CD4-positive, alpha-beta T cell treated with Interleukin-12 subunit alpha and Interleukin-12 subunit beta, for 1 hour (primary cell): Measurements from ENCODE around the gene CFAP221.
A peak's percentile ranks its signal among the peaks of the same experiment; 100 is the strongest.

Source experiments
- DNase-seq: peaks from one replicate; pipeline ENCODE4 v3.0.0-alpha.2; 2020

Gene CFAP221

DNA sequence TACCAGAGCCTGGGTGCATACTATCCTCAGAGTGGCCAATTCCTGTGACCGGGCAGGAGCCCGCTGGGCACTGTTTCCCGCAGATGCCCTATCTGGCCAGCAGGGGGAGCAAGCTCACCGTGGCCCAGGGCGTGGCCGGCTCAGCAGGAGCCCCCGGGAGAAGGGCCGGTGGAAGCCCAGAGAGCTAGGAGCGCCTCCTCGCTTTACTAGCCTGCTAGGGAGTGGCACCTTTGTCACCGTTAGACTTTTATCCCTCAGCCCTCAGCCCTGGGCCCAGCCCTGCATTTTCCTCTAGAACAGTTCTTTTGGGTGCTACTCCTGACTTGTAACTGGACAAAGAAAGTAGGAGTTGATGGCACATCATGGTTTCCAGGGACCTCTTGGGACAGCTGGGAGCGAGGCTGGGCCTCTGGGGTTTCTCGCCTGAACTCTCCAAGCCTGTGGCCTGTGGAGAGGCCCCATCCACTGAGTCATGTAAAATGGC lies 158.7 kb downstream of the CFAP221 start:
- DNase-seq = peak; percentile 68

- DNase-seq = no peak
Observed at GRCh38 chr2:119703526-119703925, 159.3 kb downstream of the CFAP221 start.

DNA sequence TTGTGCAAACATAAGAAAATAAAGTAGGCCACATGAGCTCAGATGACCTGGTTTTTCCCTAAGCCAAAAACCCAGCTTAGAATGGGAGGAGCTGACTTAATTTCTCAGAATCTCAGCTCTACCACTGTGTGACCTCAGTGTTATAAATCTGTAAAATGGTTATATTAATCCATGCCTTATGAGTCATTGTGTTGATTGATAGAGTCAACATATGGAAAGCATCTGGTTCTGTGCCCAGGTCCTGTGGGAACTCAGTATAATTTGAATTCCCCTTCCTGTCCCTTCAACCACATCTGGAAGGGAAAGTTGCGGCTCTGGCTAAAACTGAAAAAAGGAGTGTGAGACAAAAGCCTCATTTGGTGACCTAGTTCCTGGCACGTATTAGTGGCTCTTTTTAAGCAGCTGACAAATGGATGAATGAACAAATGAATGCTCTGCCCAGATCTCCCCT lies 160.4 kb downstream of the CFAP221 start:
- DNase-seq = peak; percentile 23

DNA sequence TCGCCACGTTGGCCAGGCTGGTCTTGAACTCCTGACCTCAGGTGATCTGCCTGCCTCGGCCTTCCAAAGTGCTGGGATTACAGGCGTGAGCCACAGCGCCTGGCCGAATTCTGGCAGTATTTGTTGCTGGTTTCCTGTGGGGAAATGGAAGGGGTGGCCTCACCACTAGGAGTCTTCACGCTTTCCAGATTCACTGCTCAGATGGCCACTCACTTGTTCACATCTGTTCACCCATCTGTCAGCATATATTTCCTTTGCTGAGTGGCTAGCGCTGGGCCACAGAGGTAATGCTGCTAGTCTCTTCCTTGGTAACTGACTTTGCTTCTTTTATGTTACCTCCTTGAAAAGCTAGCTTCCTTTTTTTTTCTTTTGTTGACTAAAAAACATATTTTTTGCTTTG lies 162.0 kb downstream of the CFAP221 start:
- DNase-seq = no peak
